H9 (cell line): ENCODE results near the gene CPLX1. TPM values are rescaled to one million over a fixed set of nuclear protein-coding genes. Genes with fewer than 3 reads are reported as not detected.

Experiments used
- DNase-seq: peaks from one replicate; pipeline ENCODE4 v3.0.0-alpha.2; 2017
- H2AFZ ChIP-seq: one replicate; pipeline ENCODE4 v1.6.1; 2013; ENCODE audit warnings: mild to moderate bottlenecking, low read length, control low read depth, moderate library complexity
- H2AK5ac ChIP-seq: 2 replicates; pipeline ENCODE4 v1.6.1; 2013; ENCODE audit warnings: low read length, control low read depth, mixed read lengths; ENCODE audit not compliant: insufficient read length
- H2BK120ac ChIP-seq: one replicate; pipeline ENCODE4 v1.6.1; 2013; ENCODE audit warnings: low read depth, mild to moderate bottlenecking, low read length, control low read depth, inconsistent platforms; ENCODE audit not compliant: poor library complexity, severe bottlenecking
- H2BK12ac ChIP-seq: 2 replicates; pipeline ENCODE4 v1.6.1; 2013; ENCODE audit warnings: low read length, control low read depth, mixed read lengths, low read depth; ENCODE audit not compliant: insufficient read length
- H2BK15ac ChIP-seq: 2 replicates; pipeline ENCODE4 v1.6.1; 2013; ENCODE audit warnings: low read depth, low read length, control low read depth
- H2BK20ac ChIP-seq: one replicate; pipeline ENCODE4 v1.6.1; 2013; ENCODE audit warnings: low read depth, mild to moderate bottlenecking, low read length, control low read depth, inconsistent platforms; ENCODE audit not compliant: poor library complexity, severe bottlenecking
- H2BK5ac ChIP-seq: 2 replicates; pipeline ENCODE4 v1.6.1; 2013; ENCODE audit warnings: low read length, control low read depth, mixed read lengths; ENCODE audit not compliant: insufficient read length
- H3K14ac ChIP-seq: 2 replicates; pipeline ENCODE4 v1.6.1; 2013; ENCODE audit warnings: low read length, control low read depth; ENCODE audit not compliant: insufficient read depth
- H3K18ac ChIP-seq: 2 replicates; pipeline ENCODE4 v1.6.1; 2013; ENCODE audit warnings: low read depth, mild to moderate bottlenecking, mixed read lengths, low read length, control low read depth; ENCODE audit not compliant: insufficient read length
- H3K23ac ChIP-seq: 2 replicates; pipeline ENCODE4 v1.6.1; 2013; ENCODE audit warnings: low read length, control low read depth, mixed read lengths, low read depth; ENCODE audit not compliant: insufficient read length
- H3K23me2 ChIP-seq: 2 replicates; pipeline ENCODE4 v1.6.1; 2013; ENCODE audit warnings: low read depth, mild to moderate bottlenecking, mixed read lengths, low read length, control low read depth; ENCODE audit not compliant: insufficient read length, poor library complexity, severe bottlenecking
- H3K27ac ChIP-seq: 2 replicates; pipeline ENCODE4 v1.5.1; 2013; ENCODE audit warnings: low read length, control low read depth, mixed read lengths, low read depth; ENCODE audit not compliant: insufficient read length
- H3K27me3 ChIP-seq: 2 replicates; pipeline ENCODE4 v1.6.1; 2013; ENCODE audit warnings: low read length, control low read depth, inconsistent platforms; ENCODE audit not compliant: insufficient read depth
- H3K4ac ChIP-seq: 2 replicates; pipeline ENCODE4 v1.6.1; 2013; ENCODE audit warnings: low read depth, mild to moderate bottlenecking, control low read depth, inconsistent platforms, low read length, moderate library complexity
- H3K4me1 ChIP-seq: 2 replicates; pipeline ENCODE4 v1.6.1; 2013; ENCODE audit warnings: low read length, control low read depth, inconsistent platforms; ENCODE audit not compliant: insufficient read depth
- H3K4me2 ChIP-seq: 2 replicates; pipeline ENCODE4 v1.6.1; 2013; ENCODE audit warnings: low read length, control low read depth, mixed read lengths; ENCODE audit not compliant: insufficient read length, insufficient read depth
- H3K56ac ChIP-seq: 2 replicates; pipeline ENCODE4 v1.6.1; 2013; ENCODE audit warnings: low read depth, mild to moderate bottlenecking, mixed read lengths, low read length, control low read depth; ENCODE audit not compliant: insufficient read length
- H3K79me1 ChIP-seq: 2 replicates; pipeline ENCODE4 v1.6.1; 2013; ENCODE audit warnings: low read depth, mild to moderate bottlenecking, moderate library complexity, low read length, control low read depth, inconsistent platforms; ENCODE audit not compliant: insufficient read depth, poor library complexity, severe bottlenecking
- H3K79me2 ChIP-seq: 2 replicates; pipeline ENCODE4 v1.6.1; 2013; ENCODE audit warnings: low read length, control low read depth, inconsistent platforms; ENCODE audit not compliant: insufficient read depth
- H3K9ac ChIP-seq: 2 replicates; pipeline ENCODE4 v1.6.1; 2013; ENCODE audit warnings: low read length, control low read depth, mixed read lengths; ENCODE audit not compliant: insufficient read length; ENCODE audit errors: extremely low read depth
- H3K9me3 ChIP-seq: one replicate; pipeline ENCODE4 v1.6.1; 2013; ENCODE audit warnings: low read depth, low read length, inconsistent platforms; ENCODE audit not compliant: control insufficient read depth
- H3T11ph ChIP-seq: one replicate; pipeline ENCODE4 v1.6.1; 2013; ENCODE audit warnings: mild to moderate bottlenecking, low read length, control low read depth, inconsistent platforms
- H4K20me1 ChIP-seq: one replicate; pipeline ENCODE4 v1.6.1; 2013; ENCODE audit not compliant: control insufficient read depth, insufficient read length, insufficient read depth
- H4K5ac ChIP-seq: 2 replicates; pipeline ENCODE4 v1.6.1; 2013; ENCODE audit warnings: low read depth, mild to moderate bottlenecking, mixed read lengths, low read length, control low read depth; ENCODE audit not compliant: insufficient read length
- H4K8ac ChIP-seq: replicated peaks from 2 replicates; pipeline ENCODE4 v1.6.1; 2013; ENCODE audit warnings: low read length, control low read depth, mixed read lengths, low read depth; ENCODE audit not compliant: insufficient read length
- H4K91ac ChIP-seq: 2 replicates; pipeline ENCODE4 v1.6.1; 2013; ENCODE audit warnings: low read depth, mild to moderate bottlenecking, moderate library complexity, mixed read lengths, low read length, control low read depth; ENCODE audit not compliant: insufficient read length
- H3K27ac Mint-ChIP-seq, 3 experiments: 2 replicates in 2 of 3; 3 replicates in 1 of 3; pipeline ENCODE4 v1.8.0; 2020 to 2021; ENCODE audit warnings: mixed read lengths in 3 of 3, mild to moderate bottlenecking in 1 of 3, moderate library complexity in 1 of 3
- H3K27me3 Mint-ChIP-seq: 2 replicates; pipeline ENCODE4 v1.8.0; 2021; ENCODE audit warnings: low read depth, mild to moderate bottlenecking, moderate library complexity, mixed read lengths
- H3K36me3 Mint-ChIP-seq, 3 experiments: 2 replicates in 2 of 3; 3 replicates in 1 of 3; pipeline ENCODE4 v1.8.0; 2020 to 2021; ENCODE audit warnings: low read depth in 3 of 3, mixed read lengths in 3 of 3; ENCODE audit not compliant: insufficient read depth in 1 of 3
- H3K4me1 Mint-ChIP-seq, 2 experiments: 2 replicates each; pipeline ENCODE4 v1.8.0; 2020; ENCODE audit warnings: mixed read lengths in 2 of 2
- H3K4me3 Mint-ChIP-seq, 2 experiments: 2 replicates in 1 of 2; 3 replicates in 1 of 2; pipeline ENCODE4 v1.8.0; 2020 to 2021; ENCODE audit warnings: mild to moderate bottlenecking in 2 of 2, mixed read lengths in 2 of 2, moderate library complexity in 1 of 2
- H3K9me3 Mint-ChIP-seq, 2 experiments: 2 replicates in 1 of 2; 3 replicates in 1 of 2; pipeline ENCODE4 v1.8.0; 2020; ENCODE audit warnings: mild to moderate bottlenecking in 2 of 2, mixed read lengths in 2 of 2, moderate library complexity in 1 of 2
- CTCF ChIP-seq: fragments of 200-600 bp; sonication (generic); conservative IDR thresholded peaks from 3 replicates; pipeline ENCODE4 v1.8.0; 2021; ENCODE audit warnings: antibody characterized with exemption, mild to moderate bottlenecking
- WGBS: extraction: QIAGEN DNeasy Blood & Tissue Kit; methylation state at CpG from one replicate; pipeline ENCODE4 v1.1.7; 2013; ENCODE audit warnings: missing lambda C conversion rate, low lambda C conversion rate, mixed read lengths; ENCODE audit not compliant: insufficient read length; ENCODE audit errors: extremely low coverage; 5-methylcytosine and 5-hydroxymethylcytosine counted together
- total RNA-seq: library from RNA; stranded (reverse); gene quantifications from 2 replicates; pipeline ENCODE4 v1.2.1, GENCODE V29; 2021

The CPLX1 gene
- total RNA-seq, 1 experiment from 2014 or later = 0.90 TPM

DNA sequence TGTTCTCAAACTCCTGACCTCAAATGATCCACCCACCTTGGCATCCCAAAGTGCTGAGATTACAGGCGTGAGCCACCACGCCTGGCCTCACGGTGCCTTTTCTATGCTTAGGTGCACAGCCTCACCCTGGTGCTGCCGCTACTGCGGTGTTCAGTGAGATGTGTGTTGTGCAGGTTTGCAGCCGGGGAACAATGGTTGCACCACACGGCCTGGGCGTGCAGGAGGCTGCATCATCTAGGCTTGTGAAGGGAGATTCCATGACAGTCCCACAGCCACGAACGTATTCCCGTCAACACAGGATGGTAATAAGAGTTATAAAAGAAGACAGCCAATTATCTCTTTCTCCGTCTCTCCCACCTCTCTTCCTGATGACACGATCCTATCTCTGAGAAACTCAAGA, 22.0 kb downstream of the CPLX1 start:
- Histone ChIP-seq H2BK5ac (no peak overlapping the region), H4K5ac (no peak overlapping the region), H3K14ac (no peak overlapping the region), H3T11ph (no peak overlapping the region), H2BK120ac (no peak overlapping the region), H3K27me3 (peaks cover 7% of the 10 kb centered on the region; the same call in 1 of the 2 replicates), H3K4me1 (no peaks in the 10 kb centered on the region), H3K27ac (no peak overlapping the region), H3K56ac (no peak overlapping the region), H3K79me1 (no peaks in the 10 kb centered on the region), H3K4ac (no peak overlapping the region), H3K18ac (no peak overlapping the region), H4K8ac (no peak overlapping the region), H3K9ac (no peak overlapping the region), H2BK15ac (no peak overlapping the region), H3K23me2 (no peaks in the 10 kb centered on the region), H4K91ac (no peak overlapping the region), H3K9me3 (no peaks in the 10 kb centered on the region), H4K20me1 (no peaks in the 10 kb centered on the region), H2BK12ac (no peak overlapping the region), H3K79me2 (no peaks in the 10 kb centered on the region), H2AK5ac (no peak overlapping the region), H2BK20ac (no peak overlapping the region), H3K4me2 (no peak overlapping the region), H3K23ac (no peak overlapping the region), H2AFZ (no peak overlapping the region)
- no CpG with 5 or more reads among the region's 13 CpGs for WGBS
- peaks cover 4 to 5% of the 10 kb centered on the region in 2 experiments for H3K9me3 Mint-ChIP-seq
- peaks cover 94% of the 10 kb centered on the region for H3K27me3 Mint-ChIP-seq
- peaks cover 0 to 3% of the 10 kb centered on the region in 2 experiments; a peak in 2 of 4 replicates for H3K4me1 Mint-ChIP-seq
- no peak overlapping the region for H3K27ac Mint-ChIP-seq
- no peaks in the 10 kb centered on the region for H3K36me3 Mint-ChIP-seq
- DNase-seq = no peak
- no peak for TF ChIP-seq CTCF
- no peak overlapping the region for H3K4me3 Mint-ChIP-seq
